GM12878 (cell line): ENCODE results near the gene KDM4F. TPM values are rescaled to one million over a fixed set of nuclear protein-coding genes. Genes with fewer than 3 reads are reported as not detected.

Experiments used
- ATAC-seq: fragments of 200-7000 bp; cut with Tn5 transposase; 3 replicates; pipeline ENCODE4 v1.9.1; 2020; ENCODE audit warnings: mild to moderate bottlenecking, moderate library complexity
- BruUV-seq: library from RNA; stranded (reverse); fragments of 400-500 nt; replicated peaks from 2 replicates; lab custom pipeline; 2021; lab: Mats Ljungman, UMichigan
- CTCF ChIA-PET: fragments of 300-600 bp; sonication (Branson Sonifier 250); formaldehyde crosslinking; extraction: SDS; loops from one replicate; lab custom pipeline; 2021; ENCODE audit warnings: inconsistent platforms; lab: Yijun Ruan, JAX
- POLR2A ChIA-PET: fragments of 350-600 bp; formaldehyde crosslinking; extraction: SDS; loops from one replicate; lab custom pipeline; 2021; ENCODE audit warnings: inconsistent platforms; lab: Charles Lee
- RAD21 ChIA-PET: fragments of 300-600 bp; sonication (Branson Sonifier 250); formaldehyde crosslinking; loops from one replicate; lab custom pipeline; 2023; ENCODE audit warnings: antibody characterized with exemption; ENCODE audit not compliant: unreplicated experiment; lab: Charles Lee
- SMC1A ChIA-PET: fragments of 300-600 bp; sonication (Branson Sonifier 250); formaldehyde crosslinking; loops from one replicate; lab custom pipeline; 2023; ENCODE audit not compliant: unreplicated experiment, uncharacterized antibody; lab: Charles Lee
- DNase-seq: peaks from one replicate; pipeline ENCODE4 v3.0.0-alpha.2; 2011; ENCODE audit warnings: low read depth, low spot score
- FAIRE-seq: peaks from 3 replicates; lab custom pipeline; 2011; peaks lifted over from hg19 to GRCh38; lab: Jason Lieb, UNC
- H2AFZ ChIP-seq: 2 replicates; pipeline ENCODE4 v1.6.0; 2011; ENCODE audit warnings: low read depth, low read length, control low read depth; ENCODE audit not compliant: control insufficient read depth
- H3K27ac ChIP-seq: 2 replicates; pipeline ENCODE4 v1.5.1; 2011; ENCODE audit warnings: control low read depth; ENCODE audit not compliant: control insufficient read depth, insufficient read depth
- H3K27me3 ChIP-seq, 2 experiments: replicated peaks in 1 of 2; 2 replicates each; pipeline versions ENCODE4 v1.6.0 to v1.6.1; 2011; ENCODE audit warnings: low read length in 1 of 2; ENCODE audit not compliant: control insufficient read depth in 2 of 2, insufficient read depth in 2 of 2
- H3K36me3 ChIP-seq, 2 experiments: 2 replicates each; pipeline ENCODE4 v1.5.1; 2011; ENCODE audit warnings: low read length in 1 of 2; ENCODE audit not compliant: control insufficient read depth in 2 of 2, insufficient read depth in 2 of 2
- H3K4me1 ChIP-seq: 2 replicates; pipeline ENCODE4 v1.6.1; 2011; ENCODE audit warnings: mild to moderate bottlenecking, low read length, moderate library complexity, mixed read lengths; ENCODE audit not compliant: control insufficient read depth, insufficient read depth
- H3K4me2 ChIP-seq: 2 replicates; pipeline ENCODE4 v1.6.0; 2011; ENCODE audit warnings: control low read depth; ENCODE audit not compliant: control insufficient read depth, insufficient read depth
- H3K4me3 ChIP-seq: fragments of 200-600 bp; sonication (generic); 2 replicates; pipeline ENCODE4 v1.5.1; 2016
- H3K79me2 ChIP-seq: 2 replicates; pipeline ENCODE4 v1.6.0; 2011; ENCODE audit warnings: low read length; ENCODE audit not compliant: control insufficient read depth, insufficient read depth
- H3K9ac ChIP-seq: 2 replicates; pipeline ENCODE4 v1.8.0; 2011; ENCODE audit warnings: low read length, control low read depth, mixed read lengths; ENCODE audit not compliant: control insufficient read depth, insufficient read depth
- H3K9me3 ChIP-seq: replicated peaks from 3 replicates; pipeline ENCODE4 v1.5.1; 2011; ENCODE audit warnings: mild to moderate bottlenecking, low read length; ENCODE audit not compliant: control insufficient read depth, insufficient read depth
- H4K20me1 ChIP-seq: 2 replicates; pipeline ENCODE4 v1.6.0; 2011; ENCODE audit not compliant: control insufficient read depth, insufficient read depth
- BHLHE40 ChIP-seq, 2 experiments: fragments of 450-650 bp in 1 of 2; IDR thresholded peaks; 2 replicates each; pipeline ENCODE4 v1.6.1; 2011 to 2017; ENCODE audit warnings: low read depth in 2 of 2, borderline replicate concordance in 1 of 2, improper control_type of control experiment in 1 of 2, low read length in 1 of 2, mild to moderate bottlenecking in 1 of 2
- CHD2 ChIP-seq: IDR thresholded peaks from 2 replicates; pipeline ENCODE4 v1.6.1; 2011; ENCODE audit warnings: low read depth, low read length, improper control_type of control experiment, borderline replicate concordance
- CREM ChIP-seq: IDR thresholded peaks from 2 replicates; pipeline ENCODE4 v1.6.1; 2014; ENCODE audit warnings: antibody characterized with exemption, low read depth
- DPF2 ChIP-seq: fragments of 450-650 bp; IDR thresholded peaks from 2 replicates; pipeline ENCODE4 v1.6.1; 2017; ENCODE audit warnings: mild to moderate bottlenecking
- EED ChIP-seq: sonication (generic); IDR thresholded peaks from 2 replicates; pipeline ENCODE4 v1.6.1; 2016; ENCODE audit warnings: antibody characterized with exemption, low read depth
- MYC ChIP-seq: IDR thresholded peaks from 2 replicates; pipeline ENCODE4 v1.6.1; 2011; ENCODE audit warnings: mild to moderate bottlenecking, low read length, moderate library complexity, inconsistent platforms; ENCODE audit not compliant: insufficient read depth, insufficient replicate concordance, insufficient read length, severe bottlenecking
- NFXL1 ChIP-seq: fragments of 450-650 bp; IDR thresholded peaks from 2 replicates; pipeline ENCODE4 v1.6.1; 2017; ENCODE audit warnings: antibody characterized with exemption, mild to moderate bottlenecking, borderline replicate concordance
- NR2F1 ChIP-seq: fragments of 450-650 bp; conservative IDR thresholded peaks from 2 replicates; pipeline ENCODE4 v1.6.1; 2017; ENCODE audit warnings: mild to moderate bottlenecking
- POLR2A ChIP-seq: IDR thresholded peaks from 2 replicates; pipeline ENCODE4 v1.6.1; 2011; ENCODE audit warnings: low read depth, mild to moderate bottlenecking, low read length
- POLR2AphosphoS2 ChIP-seq: IDR thresholded peaks from 2 replicates; pipeline ENCODE4 v1.6.1; 2011; ENCODE audit warnings: low read depth, mild to moderate bottlenecking, low read length, improper control_type of control experiment, moderate library complexity
- RB1 ChIP-seq: fragments of 450-650 bp; formaldehyde crosslinking; IDR thresholded peaks from 2 replicates; pipeline ENCODE4 v1.6.1; 2017; ENCODE audit warnings: mild to moderate bottlenecking, borderline replicate concordance
- SMARCA5 ChIP-seq: fragments of 450-650 bp; IDR thresholded peaks from 2 replicates; pipeline ENCODE4 v1.6.1; 2017; ENCODE audit warnings: mild to moderate bottlenecking
- SREBF1 ChIP-seq: IDR thresholded peaks from 2 replicates; pipeline ENCODE4 v1.6.1; 2012; ENCODE audit warnings: mild to moderate bottlenecking, low read length
- STAT1 ChIP-seq: fragments of 450-650 bp; conservative IDR thresholded peaks from 2 replicates; pipeline ENCODE4 v1.6.1; 2014; ENCODE audit warnings: antibody characterized with exemption, mild to moderate bottlenecking
- TAF1 ChIP-seq: IDR thresholded peaks from 2 replicates; pipeline ENCODE4 v1.6.1; 2011; ENCODE audit warnings: mild to moderate bottlenecking, low read depth, low read length, borderline replicate concordance
- YY1 ChIP-seq: IDR thresholded peaks from 2 replicates; pipeline ENCODE4 v1.6.1; 2011; ENCODE audit warnings: low read depth, mild to moderate bottlenecking, low read length
- ZBED1 ChIP-seq: IDR thresholded peaks from 2 replicates; pipeline ENCODE4 v1.6.1; 2016; ENCODE audit warnings: borderline replicate concordance
- ZNF622 ChIP-seq: fragments of 450-650 bp; IDR thresholded peaks from 2 replicates; pipeline ENCODE4 v1.6.1; 2017; ENCODE audit warnings: mild to moderate bottlenecking, inconsistent platforms
- ZNF687 ChIP-seq: fragments of 450-650 bp; IDR thresholded peaks from 2 replicates; pipeline ENCODE4 v1.6.1; 2017; ENCODE audit warnings: mild to moderate bottlenecking, moderate library complexity
- ZZZ3 ChIP-seq: IDR thresholded peaks from 2 replicates; pipeline ENCODE4 v1.6.1; 2011; ENCODE audit warnings: low read depth; ENCODE audit not compliant: control insufficient read depth, insufficient read length
- WGBS: methylation state at CpG from one replicate; pipeline ENCODE4 v1.1.6; 2016; ENCODE audit warnings: low lambda C conversion rate; ENCODE audit not compliant: insufficient replicate concordance, insufficient coverage; ENCODE audit errors: missing lambda C conversion rate; 5-methylcytosine and 5-hydroxymethylcytosine counted together
- in situ Hi-C: fragments of 300-500 bp; cut with MboI; formaldehyde crosslinking; loops from 9 replicates; pipeline ENCODE4 v1.14.3; 2018; ENCODE audit warnings: mixed read lengths
- intact Hi-C: fragments of 100-400 bp; cut with micrococcal nuclease; formaldehyde crosslinking; loops from one replicate; pipeline ENCODE4 v1.14.2; 2022; ENCODE audit not compliant: unreplicated experiment
- polyA plus RNA-seq, 11 experiments: library from polyadenylated mRNA; depleted of rRNA in 4 of 11; unstranded in 6 of 11; stranded (reverse) in 5 of 11; fragments of >200 nt; fragmentation: Nextera tagmentation in 4 of 11; fragmentation: Illumina TruSeq in 1 of 11; extraction: Ambion mirVana in 4 of 11; extraction: Trizol in 1 of 11; gene quantifications; 1 replicate in 1 of 11; 2 replicates in 10 of 11; pipeline versions ENCODE4 v1.2.1 to v1.2.3, GENCODE V29; 2011 to 2016; ENCODE audit warnings: inconsistent platforms in 2 of 11, missing spikeins in 2 of 11, low read depth in 1 of 11
- total RNA-seq, 4 experiments: library from RNA; depleted of rRNA in 3 of 4; stranded (reverse); fragments of >200 nt in 3 of 4; fragmentation: Illumina TruSeq in 1 of 4; extraction: Trizol in 1 of 4; gene quantifications; 2 replicates each; pipeline versions ENCODE4 v1.2.1 to v1.2.3, GENCODE V29; 2013 to 2021

Gene KDM4F
- total and polyA plus RNA-seq, 10 of the 15 experiments (the other 5 are each of a cell fraction or from before 2014, with no cell fraction given) = not detected

DNA sequence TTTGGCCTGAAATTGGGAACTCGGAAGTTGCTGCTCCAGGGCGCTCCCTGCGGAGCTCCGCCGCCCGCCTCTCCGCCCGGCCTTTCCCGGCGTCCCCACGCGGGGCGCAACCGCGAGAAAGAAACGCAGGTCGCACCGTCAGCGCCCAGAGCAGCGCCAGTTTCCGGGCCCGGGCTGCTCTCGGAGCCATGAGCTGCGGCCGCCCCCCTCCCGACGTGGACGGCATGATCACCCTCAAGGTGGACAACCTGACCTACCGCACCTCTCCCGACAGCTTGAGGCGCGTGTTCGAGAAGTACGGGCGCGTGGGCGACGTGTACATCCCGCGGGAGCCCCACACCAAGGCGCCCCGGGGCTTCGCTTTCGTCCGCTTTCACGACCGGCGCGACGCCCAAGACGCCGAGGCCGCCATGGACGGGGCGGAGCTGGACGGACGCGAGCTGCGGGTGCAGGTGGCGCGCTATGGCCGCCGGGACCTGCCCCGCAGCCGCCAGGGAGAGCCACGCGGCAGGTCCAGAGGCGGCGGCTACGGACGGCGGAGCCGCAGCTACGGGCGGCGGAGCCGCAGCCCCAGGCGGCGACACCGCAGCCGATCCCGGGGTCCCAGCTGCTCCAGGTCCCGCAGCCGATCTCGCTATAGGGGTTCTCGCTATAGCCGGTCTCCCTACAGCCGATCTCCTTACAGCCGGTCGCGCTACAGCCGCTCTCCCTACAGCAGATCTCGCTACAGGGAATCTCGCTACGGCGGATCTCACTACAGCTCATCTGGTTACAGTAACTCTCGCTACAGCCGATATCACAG lies 18.0 kb downstream of the KDM4F start:
- H3K79me2 ChIP-seq = peaks cover 28% of the 10 kb centered on the region
- SMC1A ChIA-PET = interaction anchor here (0.6 to 14.9 kb wide), 14 partner anchors 11 to 723 kb away, joined by 3 to 315 read pairs (median 6); partner anchors contain the start of genes CEP57, CWC15, ENDOD1 and KDM4D
- H3K4me1 ChIP-seq = 0 out of 2 replicates have a peak, but pooled peaks cover 3% of the 10 kb centered on the region
- peak; percentile 80 for ATAC-seq
- intact Hi-C loops (loop anchor here (5.0 to 10.0 kb wide), 3 partner anchors 90 to 695 kb away; no protein-coding TSS in a partner anchor), in situ Hi-C loops (no loop called here)
- no TSS peak for BruUV-seq
- H3K4me3 ChIP-seq = peak overlapping the region; percentile 99
- H2AFZ ChIP-seq = peak overlapping the region; percentile 87
- RAD21 ChIA-PET = interaction anchor here (0.7 to 11.8 kb wide), 14 partner anchors 8 to 648 kb away, joined by 3 to 244 read pairs (median 10); partner anchors contain the start of genes CWC15, ENDOD1, KDM4D and SESN3
- 1% methylated on average over 70 of the region's 98 CpGs for WGBS
- no peak for FAIRE-seq
- H3K27ac ChIP-seq = peak overlapping the region; percentile 75
- H3K9me3 ChIP-seq = no peaks in the 10 kb centered on the region
- H3K9ac ChIP-seq = peak overlapping the region; percentile 81
- H3K4me2 ChIP-seq = peak overlapping the region; percentile 64
- no peaks in the 10 kb centered on the region for H4K20me1 ChIP-seq
- 0 out of 4 replicates have a peak, but pooled peaks cover 0 to 4% of the 10 kb centered on the region in 2 experiments for H3K36me3 ChIP-seq
- no peak for DNase-seq
- no peaks in the 10 kb centered on the region for H3K27me3 ChIP-seq
- POLR2A ChIA-PET = interaction anchor here (0.6 to 11.1 kb wide), 18 partner anchors 11 to 723 kb away, joined by 3 to 139 read pairs (median 5); partner anchors contain the start of genes CEP57, CWC15, ENDOD1 and FAM76B
- CTCF ChIA-PET = interaction anchor here (0.6 to 14.4 kb wide), 17 partner anchors 9 to 1309 kb away, joined by 3 to 459 read pairs (median 5); partner anchors contain the start of genes CEP57, ENDOD1, MAML2 and SESN3
- TF ChIP-seq POLR2AphosphoS2 = peak; percentile 37; the same call in 1 of the 2 replicates
- 0 out of 2 replicates have a peak, but pooled peaks have one; percentile 47 for TF ChIP-seq STAT1
- TF ChIP-seq BHLHE40 (IDR thresholded peaks at IDR 0.05; ENCODE audit: borderline replicate concordance in 1 of 2, low read depth in 2 of 2, low read length in 1 of 2) = peak in 1 of 2 experiments; percentile 51; a peak in 1 of 4 replicates
- TF ChIP-seq CHD2 = no peak
- peak; percentile 51; the same call in 1 of the 2 replicates for TF ChIP-seq CREM
- peak; percentile 90 for TF ChIP-seq POLR2A
- no peak for TF ChIP-seq NFXL1
- TF ChIP-seq ZNF687 = peak; percentile 72
- no peak for TF ChIP-seq SREBF1
- no peak for TF ChIP-seq ZNF622
- TF ChIP-seq ZZZ3 = no peak
- TF ChIP-seq TAF1 = peak; percentile 61; the same call in 1 of the 2 replicates
- TF ChIP-seq SMARCA5 = peak; percentile 32; the same call in 1 of the 2 replicates
- peak; percentile 53; the same call in 1 of the 2 replicates for TF ChIP-seq DPF2
- peak; percentile 69 for TF ChIP-seq EED
- no peak for TF ChIP-seq MYC
- TF ChIP-seq ZBED1 = no peak
- TF ChIP-seq NR2F1 = peak; percentile 33; the same call in 1 of the 2 replicates
- peak; percentile 93 for TF ChIP-seq YY1
- peak; percentile 61; the same call in 1 of the 2 replicates for TF ChIP-seq RB1
